Measurements from ENCODE around the gene ABCB11. TPM values are rescaled to one million over a fixed set of nuclear protein-coding genes. Genes with fewer than 3 reads are reported as not detected.
A peak's percentile ranks its signal among the peaks of the same experiment; 100 is the strongest.

Gene ABCB11
- total and polyA plus RNA-seq, 9 of the 15 experiments (the other 6 are each of a cell fraction or from before 2014, with no cell fraction given) = 0.04 to 0.51 (median 0.10) TPM; not detected in 1

- TF ChIP-seq SOX6 (IDR thresholded peaks at IDR 0.05) = peak; percentile 94
- TF ChIP-seq NFE2L1 (tag; IDR thresholded peaks at IDR 0.05; ENCODE audit: borderline replicate concordance, low read depth) = no peak
- no peak for TF ChIP-seq PTBP1 (IDR thresholded peaks at IDR 0.05; ENCODE audit: low read depth, low read length)
- no peak for TF ChIP-seq ZNF140 (CRISPR knock-in tag; IDR thresholded peaks at IDR 0.05)
- TF ChIP-seq TSHZ1 (CRISPR knock-in tag; IDR thresholded peaks at IDR 0.05) = no peak
- no peak for TF ChIP-seq ZNF277 (CRISPR knock-in tag; IDR thresholded peaks at IDR 0.05; ENCODE audit: borderline replicate concordance)
- no peak for TF ChIP-seq DDX20 (tag; IDR thresholded peaks at IDR 0.05; ENCODE audit: low read depth)
- TF ChIP-seq TCF7 (IDR thresholded peaks at IDR 0.05; ENCODE audit: borderline replicate concordance) = no peak
- peak in 1 of 2 experiments; percentile 73; a peak in 2 of 4 replicates for TF ChIP-seq ARNT (IDR thresholded peaks at IDR 0.05)
- TF ChIP-seq AFF4 (CRISPR knock-in tag; IDR thresholded peaks at IDR 0.05) = no peak; the same call in 1 of the 2 replicates
- TF ChIP-seq UBTF (IDR thresholded peaks at IDR 0.05; ENCODE audit: borderline replicate concordance in 1 of 2, low read depth in 2 of 2, low read length in 2 of 2) = no peak
- no peak for TF ChIP-seq ZNF282 (CRISPR knock-in tag; IDR thresholded peaks at IDR 0.05)
- TF ChIP-seq HCFC1 (IDR thresholded peaks at IDR 0.05; ENCODE audit: low read depth, low read length) = no peak
- TF ChIP-seq FOXP1 (CRISPR knock-in tag; IDR thresholded peaks at IDR 0.05) = no peak
- peak; percentile 89 for TF ChIP-seq CBFA2T3 (IDR thresholded peaks at IDR 0.05)
- TF ChIP-seq GATA2 (CRISPR knock-in tag; IDR thresholded peaks at IDR 0.05) = peak; percentile 46; the same call in 1 of the 2 replicates
Measured at GRCh38 chr2:169072163-169072925, 41.2 kb upstream of the ABCB11 start (continued).
